Measurements from ENCODE around the gene HDGFL3.
A peak's percentile ranks its signal among the peaks of the same experiment; 100 is the strongest.

The HDGFL3 gene

GRCh38 chr15:83082730-83083386 lies 124.8 kb downstream of the HDGFL3 start:
- H3K9me3 Mint-ChIP-seq, result no peaks in the 10 kb centered on the region

GRCh38 chr15:83081256-83082014 lies 126.2 kb downstream of the HDGFL3 start:
- Mint-ChIP-seq H3K9me3 (no peaks in the 10 kb centered on the region), H3K27ac (no peak overlapping the region)

More at GRCh38 chr15:83082730-83083386, 124.8 kb downstream of the HDGFL3 start:
- no peak for TF ChIP-seq CTCF (IDR thresholded peaks at IDR 0.05; ENCODE audit: unreplicated experiment in 3 of 3)
- Mint-ChIP-seq H3K4me1 (peaks cover 28% of the 10 kb centered on the region), H3K36me3 (ENCODE audit: low read depth) (no peaks in the 10 kb centered on the region), H3K27ac (no peak overlapping the region), H3K27me3 (ENCODE audit: low read depth) (peaks cover 9% of the 10 kb centered on the region), H3K4me3 (no peak overlapping the region)

GRCh38 chr15:83078712-83079111 lies 128.9 kb downstream of the HDGFL3 start:
- Mint-ChIP-seq H3K4me1 (peaks cover 25% of the 10 kb centered on the region), H3K27me3 (ENCODE audit: low read depth) (peaks cover 9% of the 10 kb centered on the region), H3K27ac (peak overlapping the region in 2 of 3 experiments; percentile 13 to 14), H3K4me3 (no peak overlapping the region), H3K9me3 (peaks cover 11% of the 10 kb centered on the region), H3K36me3 (ENCODE audit: low read depth) (peaks cover 4% of the 10 kb centered on the region)
- no peak for TF ChIP-seq CTCF (IDR thresholded peaks at IDR 0.05; ENCODE audit: unreplicated experiment in 3 of 3)

More at GRCh38 chr15:83081256-83082014, 126.2 kb downstream of the HDGFL3 start:
- peaks cover 9% of the 10 kb centered on the region for H3K27me3 Mint-ChIP-seq (ENCODE audit: low read depth)
- no peaks in the 10 kb centered on the region for H3K36me3 Mint-ChIP-seq (ENCODE audit: low read depth)
- no peak overlapping the region for H3K4me3 Mint-ChIP-seq
- H3K4me1 Mint-ChIP-seq, result peaks cover 25% of the 10 kb centered on the region
- no peak for TF ChIP-seq CTCF (IDR thresholded peaks at IDR 0.05; ENCODE audit: unreplicated experiment in 3 of 3)
